CD14-positive monocyte (primary cell): ENCODE results near the gene ATXN2. TPM values are rescaled to one million over a fixed set of nuclear protein-coding genes. Genes with fewer than 3 reads are reported as not detected.

ENCODE experiments used
- DNase-seq, 3 donors: peaks; one replicate each; pipeline ENCODE4 v3.0.0-alpha.2; 2011 to 2022
- H2AFZ ChIP-seq: 2 replicates; pipeline ENCODE4 v1.6.0; 2012; ENCODE audit warnings: mild to moderate bottlenecking, low read depth, low read length, inconsistent platforms; ENCODE audit not compliant: insufficient read depth, poor library complexity, severe bottlenecking
- H3K27ac ChIP-seq, 2 donors: 1 replicate in 1 of 2; 2 replicates in 1 of 2; pipeline ENCODE4 v1.5.1; 2012 to 2013; ENCODE audit warnings: low read length in 2 of 2, control low read depth in 1 of 2, inconsistent platforms in 1 of 2, low read depth in 1 of 2, mild to moderate bottlenecking in 1 of 2
- H3K27me3 ChIP-seq, 2 donors: one replicate each; pipeline versions ENCODE4 v1.6.0 to v1.6.1; 2011 to 2013; ENCODE audit warnings: low read length in 2 of 2; ENCODE audit not compliant: control insufficient read depth in 2 of 2, insufficient read depth in 2 of 2
- H3K36me3 ChIP-seq, 2 donors: replicated peaks in 1 of 2; 1 replicate in 1 of 2; 2 replicates in 1 of 2; pipeline versions ENCODE4 v1.5.1 to v1.6.1; 2012 to 2013; ENCODE audit warnings: low read length in 2 of 2, control low read depth in 1 of 2, inconsistent platforms in 1 of 2, mild to moderate bottlenecking in 1 of 2; ENCODE audit not compliant: insufficient read depth in 2 of 2, control insufficient read depth in 1 of 2
- H3K4me1 ChIP-seq, 2 donors: 1 replicate in 1 of 2; 2 replicates in 1 of 2; pipeline versions ENCODE4 v1.5.1 to v1.6.1; 2012 to 2013; ENCODE audit warnings: low read length in 2 of 2, control low read depth in 1 of 2, inconsistent platforms in 1 of 2, mild to moderate bottlenecking in 1 of 2, moderate library complexity in 1 of 2; ENCODE audit not compliant: insufficient read depth in 2 of 2, control insufficient read depth in 1 of 2
- H3K4me2 ChIP-seq: replicated peaks from 2 replicates; pipeline ENCODE3; 2012; ENCODE audit warnings: low read length, moderate library complexity, mild to moderate bottlenecking; ENCODE audit not compliant: poor library complexity, severe bottlenecking; ENCODE audit errors: extremely low read depth
- H3K4me3 ChIP-seq, 3 experiments: fragments of 200-600 bp in 1 of 3; sonication (generic) in 1 of 3; replicated peaks in 1 of 3; 1 replicate in 2 of 3; 2 replicates in 1 of 3; pipeline ENCODE4 v1.5.1; 2011 to 2013; ENCODE audit warnings: low read length in 3 of 3, mild to moderate bottlenecking in 3 of 3, control low read depth in 2 of 3, low read depth in 2 of 3, inconsistent platforms in 1 of 3, moderate library complexity in 1 of 3
- H3K79me2 ChIP-seq: 2 replicates; pipeline ENCODE4 v1.6.0; 2012; ENCODE audit warnings: mild to moderate bottlenecking, control low read depth, inconsistent platforms, low read length, moderate library complexity; ENCODE audit not compliant: insufficient read depth
- H3K9ac ChIP-seq: 2 replicates; pipeline ENCODE4 v1.6.0; 2017; ENCODE audit warnings: low read length, mild to moderate bottlenecking; ENCODE audit not compliant: insufficient read depth, poor library complexity, severe bottlenecking
- H3K9me3 ChIP-seq, 2 donors: replicated peaks in 1 of 2; 1 replicate in 1 of 2; 2 replicates in 1 of 2; pipeline versions ENCODE4 v1.5.1 to v1.6.1; 2012 to 2013; ENCODE audit warnings: low read length in 2 of 2, control low read depth in 1 of 2; ENCODE audit not compliant: control insufficient read depth in 1 of 2, insufficient read depth in 1 of 2
- H4K20me1 ChIP-seq: 2 replicates; pipeline ENCODE4 v1.6.0; 2012; ENCODE audit warnings: mild to moderate bottlenecking, low read length, control low read depth, moderate library complexity; ENCODE audit not compliant: insufficient read depth
- H3K27ac Mint-ChIP-seq, 7 donors: one replicate each; pipeline ENCODE4 v1.8.0; 2020; ENCODE audit warnings: mild to moderate bottlenecking in 7 of 7, mixed read lengths in 7 of 7, moderate library complexity in 6 of 7, inconsistent platforms in 2 of 7
- H3K27me3 Mint-ChIP-seq, 3 donors: one replicate each; pipeline ENCODE4 v1.8.0; 2021 to 2022; ENCODE audit warnings: low read depth in 3 of 3, mild to moderate bottlenecking in 3 of 3, mixed read lengths in 3 of 3, moderate library complexity in 3 of 3, inconsistent platforms in 1 of 3
- H3K36me3 Mint-ChIP-seq, 2 donors: one replicate each; pipeline ENCODE4 v1.8.0; 2020; ENCODE audit warnings: mixed read lengths in 2 of 2, inconsistent platforms in 1 of 2, mild to moderate bottlenecking in 1 of 2
- H3K4me1 Mint-ChIP-seq: one replicate; pipeline ENCODE4 v1.8.0; 2020; ENCODE audit warnings: mild to moderate bottlenecking, mixed read lengths
- H3K4me3 Mint-ChIP-seq, 2 donors: one replicate each; pipeline ENCODE4 v1.8.0; 2020; ENCODE audit warnings: mild to moderate bottlenecking in 2 of 2, mixed read lengths in 2 of 2, moderate library complexity in 1 of 2
- H3K9me3 Mint-ChIP-seq, 7 donors: one replicate each; pipeline ENCODE4 v1.8.0; 2020 to 2022; ENCODE audit warnings: mixed read lengths in 7 of 7, mild to moderate bottlenecking in 6 of 7, moderate library complexity in 6 of 7, inconsistent platforms in 2 of 7
- WGBS: methylation state at CpG from one replicate; pipeline ENCODE4 v1.1.5; 2013; ENCODE audit warnings: missing lambda C conversion rate; ENCODE audit not compliant: insufficient coverage; 5-methylcytosine and 5-hydroxymethylcytosine counted together
- intact Hi-C, 2 donors: fragments of 100-400 bp; cut with micrococcal nuclease; formaldehyde crosslinking; loops; one replicate each; pipeline versions ENCODE4 v1.15.0 to v1.15.1; 2023
- polyA plus RNA-seq, 3 donors: library from polyadenylated mRNA; depleted of rRNA in 1 of 3; unstranded in 2 of 3; stranded (reverse) in 1 of 3; fragments of 300-500 nt in 2 of 3; fragments of >200 nt in 1 of 3; fragmentation: Illumina TruSeq in 2 of 3; gene quantifications; 1 replicate in 2 of 3; 2 replicates in 1 of 3; pipeline ENCODE4 v1.2.3, GENCODE V29; 2012 to 2021
- TF ChIP-seq, protein P1 (sequence below): fragments of 200-600 bp; IDR thresholded peaks from one replicate; pipeline ENCODE4 v1.8.0; 2022; ENCODE audit warnings: antibody characterized with exemption, mild to moderate bottlenecking

ATXN2 gene
- polyA plus RNA-seq, 3 donors = 4.3 to 28.8 (median 11.9) TPM

DNA sequence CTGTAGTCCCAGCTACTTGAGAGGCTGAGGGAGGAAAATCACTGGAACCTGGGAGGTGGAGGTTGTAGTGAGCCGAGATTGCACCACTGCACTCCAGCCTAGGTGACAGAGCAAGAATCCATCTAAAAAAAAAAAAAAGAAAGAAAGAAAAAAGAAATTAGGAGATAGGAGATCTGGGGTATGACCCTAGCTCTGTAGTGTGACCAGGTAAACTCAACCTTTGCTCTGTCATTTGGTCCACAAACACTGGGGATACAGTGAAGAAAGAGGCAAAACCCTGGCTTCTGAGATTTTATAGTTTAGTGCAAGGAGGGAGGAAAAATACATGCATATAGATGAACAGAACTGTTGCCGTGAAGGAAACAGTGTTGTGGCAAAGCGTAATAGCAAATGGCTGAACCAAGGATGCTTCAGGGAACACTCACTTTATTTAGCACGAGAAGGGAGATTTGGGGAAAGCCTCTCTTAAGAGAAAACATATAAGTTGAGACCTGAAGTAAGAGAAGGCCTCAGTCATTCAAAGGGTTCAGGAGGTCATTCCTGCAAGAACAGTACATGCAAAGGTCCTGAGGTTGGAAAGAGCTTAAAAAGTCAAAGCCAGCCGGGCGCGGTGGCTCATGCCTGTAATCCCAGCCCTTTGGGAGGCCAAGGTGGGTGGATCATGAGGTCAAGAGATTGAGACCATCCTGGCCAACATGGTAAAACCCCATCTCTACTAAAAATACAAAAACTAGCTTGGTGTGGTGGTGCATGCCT is 29.6 kb upstream of the ATXN2 start:
- peaks cover 0 to 3% (median 0%) of the 10 kb centered on the region in 7 donors for H3K9me3 Mint-ChIP-seq
- intact Hi-C loops = no loop called here
- Histone ChIP-seq H3K4me3 (no peak overlapping the region), H3K27me3 (no peaks in the 10 kb centered on the region), H3K4me2 (no peak overlapping the region), H3K36me3 (no peaks in the 10 kb centered on the region), H2AFZ (no peak overlapping the region), H3K79me2 (no peaks in the 10 kb centered on the region), H4K20me1 (no peaks in the 10 kb centered on the region), H3K9me3 (peaks cover 0 to 5% of the 10 kb centered on the region in 2 donors), H3K4me1 (no peaks in the 10 kb centered on the region), H3K27ac (no peak overlapping the region), H3K9ac (no peak overlapping the region)
- no peak overlapping the region for H3K27ac Mint-ChIP-seq
- WGBS = no CpG with 5 or more reads among the region's 7 CpGs
- TF ChIP-seq, protein P1, sequence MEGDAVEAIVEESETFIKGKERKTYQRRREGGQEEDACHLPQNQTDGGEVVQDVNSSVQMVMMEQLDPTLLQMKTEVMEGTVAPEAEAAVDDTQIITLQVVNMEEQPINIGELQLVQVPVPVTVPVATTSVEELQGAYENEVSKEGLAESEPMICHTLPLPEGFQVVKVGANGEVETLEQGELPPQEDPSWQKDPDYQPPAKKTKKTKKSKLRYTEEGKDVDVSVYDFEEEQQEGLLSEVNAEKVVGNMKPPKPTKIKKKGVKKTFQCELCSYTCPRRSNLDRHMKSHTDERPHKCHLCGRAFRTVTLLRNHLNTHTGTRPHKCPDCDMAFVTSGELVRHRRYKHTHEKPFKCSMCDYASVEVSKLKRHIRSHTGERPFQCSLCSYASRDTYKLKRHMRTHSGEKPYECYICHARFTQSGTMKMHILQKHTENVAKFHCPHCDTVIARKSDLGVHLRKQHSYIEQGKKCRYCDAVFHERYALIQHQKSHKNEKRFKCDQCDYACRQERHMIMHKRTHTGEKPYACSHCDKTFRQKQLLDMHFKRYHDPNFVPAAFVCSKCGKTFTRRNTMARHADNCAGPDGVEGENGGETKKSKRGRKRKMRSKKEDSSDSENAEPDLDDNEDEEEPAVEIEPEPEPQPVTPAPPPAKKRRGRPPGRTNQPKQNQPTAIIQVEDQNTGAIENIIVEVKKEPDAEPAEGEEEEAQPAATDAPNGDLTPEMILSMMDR = no peak
- peaks cover 0 to 4% (median 3%) of the 10 kb centered on the region in 3 donors for H3K27me3 Mint-ChIP-seq
- no peak for DNase-seq
- H3K36me3 Mint-ChIP-seq = no peaks in the 10 kb centered on the region
- no peaks in the 10 kb centered on the region for H3K4me1 Mint-ChIP-seq
- H3K4me3 Mint-ChIP-seq = no peak overlapping the region

DNA sequence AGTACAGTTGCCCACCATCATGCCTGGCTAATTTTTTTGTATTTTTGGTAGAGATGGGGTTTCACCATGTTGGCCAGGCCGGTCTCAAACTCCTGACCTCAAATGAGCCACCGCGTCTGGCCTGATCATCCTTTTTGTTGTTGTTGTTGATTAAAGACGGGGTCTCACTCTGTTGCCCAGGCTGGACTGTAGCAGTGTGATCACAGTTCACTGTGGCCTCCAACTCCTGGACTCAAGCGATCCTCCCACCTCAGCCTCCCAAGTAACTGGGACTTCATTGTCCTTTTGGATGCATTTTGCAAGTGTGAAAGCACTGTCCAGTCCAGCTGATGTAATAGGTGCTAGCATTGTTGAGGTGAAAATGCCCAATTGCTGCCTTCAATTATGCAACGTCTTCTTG is 27.1 kb upstream of the ATXN2 start:
- H3K9me3 Mint-ChIP-seq = peaks cover 0 to 3% (median 0%) of the 10 kb centered on the region in 7 donors
- no peaks in the 10 kb centered on the region for H4K20me1 ChIP-seq
- no peaks in the 10 kb centered on the region for H3K4me1 ChIP-seq
- no peak overlapping the region for H3K9ac ChIP-seq
- no peak overlapping the region for H3K4me3 Mint-ChIP-seq
- DNase-seq = no peak
- no peak overlapping the region for H3K4me2 ChIP-seq
- peaks cover 0 to 3% (median 2%) of the 10 kb centered on the region in 3 donors for H3K27me3 Mint-ChIP-seq
- H3K4me3 ChIP-seq = no peak overlapping the region
- TF ChIP-seq, protein P1 = no peak
- H3K4me1 Mint-ChIP-seq = no peaks in the 10 kb centered on the region
- peaks cover 0 to 5% of the 10 kb centered on the region in 2 donors for H3K9me3 ChIP-seq
- H2AFZ ChIP-seq = no peak overlapping the region
- intact Hi-C loops = no loop called here
- H3K36me3 Mint-ChIP-seq = no peaks in the 10 kb centered on the region
- H3K27ac Mint-ChIP-seq = no peak overlapping the region
- 100% methylated on average over 2 of the region's 6 CpGs for WGBS
- H3K79me2 ChIP-seq = no peaks in the 10 kb centered on the region
- no peak overlapping the region for H3K27ac ChIP-seq
- H3K36me3 ChIP-seq = no peaks in the 10 kb centered on the region
- no peaks in the 10 kb centered on the region for H3K27me3 ChIP-seq
